ENCODE data around the gene CACNB2. TPM values are rescaled to one million over a fixed set of nuclear protein-coding genes. Genes with fewer than 3 reads are reported as not detected.
A peak's percentile ranks its signal among the peaks of the same experiment; 100 is the strongest.

The CACNB2 gene
- total RNA-seq, 2 donors from 2014 or later = 12.5 to 12.7 TPM

DNA sequence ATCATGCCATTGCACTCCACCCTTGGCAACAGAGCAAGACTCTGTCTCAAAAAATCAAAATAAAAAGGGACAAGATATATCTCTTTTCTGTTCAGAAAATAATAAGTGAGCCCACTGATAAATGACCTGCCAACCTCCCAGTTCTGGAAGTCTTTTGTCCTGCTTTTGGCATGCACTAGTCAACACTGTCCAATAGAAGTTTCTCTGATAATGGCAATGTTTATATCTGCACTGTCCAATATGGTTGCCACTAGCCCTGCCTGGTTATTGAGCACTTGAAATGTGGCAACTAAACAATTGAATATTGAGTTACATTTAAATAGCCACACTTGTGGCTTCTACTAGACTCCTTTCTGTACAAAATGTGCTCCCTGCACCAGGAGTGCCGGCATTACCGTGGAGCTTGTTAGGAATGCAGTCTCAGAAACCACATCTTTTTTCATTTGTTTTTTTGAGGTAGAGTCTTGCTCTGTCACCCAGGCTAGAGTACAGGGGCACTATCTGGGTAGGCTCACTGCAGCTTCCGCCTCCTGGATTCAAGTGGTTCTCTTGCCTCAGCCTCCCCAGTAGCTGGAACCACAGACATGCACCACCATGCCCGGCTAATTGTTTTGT is 229.7 kb downstream of the CACNB2 start:
- DNase-seq = no peak
- no peaks in the 10 kb centered on the region for H3K9me3 ChIP-seq
- H3K4me1 ChIP-seq = no peaks in the 10 kb centered on the region
- no peak for TF ChIP-seq POLR2A (IDR thresholded peaks at IDR 0.05)
- TF ChIP-seq, protein P1, sequence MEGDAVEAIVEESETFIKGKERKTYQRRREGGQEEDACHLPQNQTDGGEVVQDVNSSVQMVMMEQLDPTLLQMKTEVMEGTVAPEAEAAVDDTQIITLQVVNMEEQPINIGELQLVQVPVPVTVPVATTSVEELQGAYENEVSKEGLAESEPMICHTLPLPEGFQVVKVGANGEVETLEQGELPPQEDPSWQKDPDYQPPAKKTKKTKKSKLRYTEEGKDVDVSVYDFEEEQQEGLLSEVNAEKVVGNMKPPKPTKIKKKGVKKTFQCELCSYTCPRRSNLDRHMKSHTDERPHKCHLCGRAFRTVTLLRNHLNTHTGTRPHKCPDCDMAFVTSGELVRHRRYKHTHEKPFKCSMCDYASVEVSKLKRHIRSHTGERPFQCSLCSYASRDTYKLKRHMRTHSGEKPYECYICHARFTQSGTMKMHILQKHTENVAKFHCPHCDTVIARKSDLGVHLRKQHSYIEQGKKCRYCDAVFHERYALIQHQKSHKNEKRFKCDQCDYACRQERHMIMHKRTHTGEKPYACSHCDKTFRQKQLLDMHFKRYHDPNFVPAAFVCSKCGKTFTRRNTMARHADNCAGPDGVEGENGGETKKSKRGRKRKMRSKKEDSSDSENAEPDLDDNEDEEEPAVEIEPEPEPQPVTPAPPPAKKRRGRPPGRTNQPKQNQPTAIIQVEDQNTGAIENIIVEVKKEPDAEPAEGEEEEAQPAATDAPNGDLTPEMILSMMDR (IDR thresholded peaks at IDR 0.05) = no peak
- H3K27me3 ChIP-seq = no peaks in the 10 kb centered on the region
- no peak overlapping the region for H3K27ac ChIP-seq
- intact Hi-C loops (cut with DNase I) = no loop called here
- no peaks in the 10 kb centered on the region for H3K36me3 ChIP-seq (replicated peaks in 1 of 2; ENCODE audit: insufficient read depth in 1 of 2, low read depth in 2 of 2)
- H3K4me3 ChIP-seq = no peak overlapping the region
- no peak for ATAC-seq
- 98 to 100% methylated on average over 4 of the region's 4 CpGs for WGBS, 2 donors

DNA sequence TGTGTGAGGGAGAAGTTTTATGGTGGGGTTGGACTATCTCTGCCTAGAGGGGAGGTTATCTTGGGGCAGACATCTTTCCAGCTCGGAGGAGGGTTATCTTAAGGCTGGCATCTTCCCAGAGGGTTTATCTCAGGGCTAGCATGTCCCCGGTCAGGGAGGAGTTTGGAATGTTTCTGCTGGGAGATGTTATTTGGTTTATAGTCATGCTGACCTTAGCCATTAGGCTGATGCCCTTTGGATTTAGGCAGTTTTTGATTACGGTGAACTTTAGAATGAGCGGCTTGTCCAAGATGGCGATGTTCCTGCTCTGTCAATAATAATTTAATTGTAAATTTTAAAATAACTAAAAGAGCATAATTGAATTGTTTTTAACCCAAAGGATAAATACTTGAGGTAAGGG is 236.4 kb downstream of the CACNB2 start:
- Histone ChIP-seq H3K4me3 (no peak overlapping the region), H3K4me1 (no peaks in the 10 kb centered on the region), H3K27me3 (no peaks in the 10 kb centered on the region), H3K9me3 (no peaks in the 10 kb centered on the region), H3K27ac (no peak overlapping the region), H3K36me3 (replicated peaks in 1 of 2; ENCODE audit: insufficient read depth in 1 of 2, low read depth in 2 of 2) (no peaks in the 10 kb centered on the region)
- no peak for ATAC-seq
- 77 to 83% methylated on average over 5 of the region's 5 CpGs for WGBS, 2 donors
- DNase-seq = no peak
- TF ChIP-seq POLR2A (IDR thresholded peaks at IDR 0.05) = no peak
- TF ChIP-seq, protein P1 (IDR thresholded peaks at IDR 0.05) = no peak
- intact Hi-C loops (cut with DNase I) = no loop called here

DNA sequence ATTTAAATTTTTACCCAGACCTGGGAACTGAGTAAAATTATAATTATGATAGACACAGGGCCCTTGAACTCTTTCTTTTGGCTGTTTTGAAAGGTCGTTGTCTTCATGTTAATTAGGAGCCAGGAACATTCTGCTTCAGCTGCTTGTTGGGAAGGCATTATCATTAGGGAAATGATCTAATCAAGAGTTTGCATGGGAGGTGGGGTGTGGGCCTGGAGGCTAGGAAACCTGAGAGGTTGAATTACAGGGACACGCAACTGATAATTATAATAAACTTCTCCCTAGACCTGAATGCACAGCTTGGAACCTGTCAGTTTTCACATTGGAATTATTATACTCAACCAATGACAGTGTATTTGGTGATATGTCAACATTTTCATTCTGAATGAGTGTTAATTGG is 237.7 kb downstream of the CACNB2 start:
- Histone ChIP-seq H3K4me3 (no peak overlapping the region), H3K27me3 (no peaks in the 10 kb centered on the region), H3K9me3 (no peaks in the 10 kb centered on the region), H3K36me3 (replicated peaks in 1 of 2; ENCODE audit: insufficient read depth in 1 of 2, low read depth in 2 of 2) (no peaks in the 10 kb centered on the region), H3K27ac (no peak overlapping the region), H3K4me1 (no peaks in the 10 kb centered on the region)
- TF ChIP-seq, protein P1 (IDR thresholded peaks at IDR 0.05) = no peak
- TF ChIP-seq POLR2A (IDR thresholded peaks at IDR 0.05) = no peak
- DNase-seq = no peak
- WGBS, 2 donors = 31 to 59% methylated on average over 2 of the region's 2 CpGs
- ATAC-seq = no peak
- intact Hi-C loops (cut with DNase I) = no loop called here

DNA sequence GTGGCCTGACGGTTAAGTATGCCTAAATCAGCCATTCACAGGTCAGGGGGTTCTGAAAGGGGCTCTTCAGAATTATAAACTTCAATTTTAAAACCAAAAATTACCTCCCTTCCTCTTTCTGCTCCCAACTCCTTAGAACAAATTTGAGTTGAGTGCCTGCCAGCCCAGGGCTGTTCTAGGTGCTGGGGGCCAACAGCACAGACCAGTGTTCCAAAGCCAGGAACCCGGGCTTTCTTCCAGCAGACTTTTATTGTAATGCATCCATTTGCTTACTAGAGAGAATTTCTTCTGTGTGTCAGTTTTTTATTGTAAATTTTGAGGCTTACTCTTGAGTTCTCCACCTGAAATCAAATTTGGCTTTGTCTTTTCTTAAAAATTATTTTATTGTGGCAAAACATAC is 238.5 kb downstream of the CACNB2 start:
- Histone ChIP-seq H3K4me3 (no peak overlapping the region), H3K27ac (no peak overlapping the region), H3K9me3 (no peaks in the 10 kb centered on the region), H3K36me3 (replicated peaks in 1 of 2; ENCODE audit: insufficient read depth in 1 of 2, low read depth in 2 of 2) (no peaks in the 10 kb centered on the region), H3K27me3 (no peaks in the 10 kb centered on the region), H3K4me1 (no peaks in the 10 kb centered on the region)
- ATAC-seq = no peak
- peak in 1 of 4 donors; percentile 7 for DNase-seq
- no peak for TF ChIP-seq POLR2A (IDR thresholded peaks at IDR 0.05)
- TF ChIP-seq, protein P1 (IDR thresholded peaks at IDR 0.05) = no peak
- intact Hi-C loops (cut with DNase I) = no loop called here
- 78 to 84% methylated on average over 2 of the region's 2 CpGs for WGBS, 2 donors

DNA sequence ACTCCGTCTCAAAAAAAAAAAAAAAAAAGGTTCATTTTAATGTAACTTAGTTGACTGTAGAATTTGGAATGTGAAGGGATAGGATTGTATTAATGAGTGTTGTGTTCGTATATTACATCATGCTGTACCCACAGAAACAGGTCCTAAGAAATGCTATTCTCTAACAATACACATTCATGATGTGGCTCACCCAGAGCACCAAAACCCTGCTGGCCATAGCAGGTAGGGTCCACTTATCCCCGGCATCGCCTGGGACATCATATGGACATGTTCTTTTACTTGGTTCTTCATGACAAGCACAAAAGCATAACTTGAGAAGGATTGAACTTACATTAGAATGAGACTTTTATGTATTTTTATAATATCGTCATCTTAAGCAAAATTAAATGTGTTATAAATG is 241.5 kb downstream of the CACNB2 start:
- H3K4me3 ChIP-seq = no peak overlapping the region
- H3K36me3 ChIP-seq (replicated peaks in 1 of 2; ENCODE audit: insufficient read depth in 1 of 2, low read depth in 2 of 2) = no peaks in the 10 kb centered on the region
- no peak for ATAC-seq
- H3K9me3 ChIP-seq = no peaks in the 10 kb centered on the region
- no peaks in the 10 kb centered on the region for H3K4me1 ChIP-seq
- WGBS, 2 donors = 94 to 95% methylated on average over 5 of the region's 5 CpGs
- TF ChIP-seq, protein P1 (IDR thresholded peaks at IDR 0.05) = no peak
- TF ChIP-seq POLR2A (IDR thresholded peaks at IDR 0.05) = no peak
- no peaks in the 10 kb centered on the region for H3K27me3 ChIP-seq
- no peak for DNase-seq
- intact Hi-C loops (cut with DNase I) = no loop called here
- no peak overlapping the region for H3K27ac ChIP-seq
